HEK293 (cell line): Measurements from ENCODE around the gene FASLG.

Experiments used
- CTCF ChIA-PET: fragments of 350-600 bp; formaldehyde crosslinking; extraction: SDS; loops from one replicate; lab custom pipeline; 2021; ENCODE audit warnings: antibody characterized with exemption; lab: Yijun Ruan, JAX
- POLR2A ChIA-PET: fragments of 300-600 bp; formaldehyde crosslinking; extraction: SDS; loops from one replicate; lab custom pipeline; 2020; ENCODE audit warnings: antibody characterized with exemption, inconsistent platforms; lab: Yijun Ruan, JAX
- H3K27ac ChIP-seq: fragments of 200-500 bp; sonication (Bioruptor generic); 2 replicates; pipeline ENCODE4 v1.5.1; 2014; ENCODE audit warnings: low read depth, low read length, control low read depth, inconsistent platforms; ENCODE audit errors: extremely low read depth
- H3K36me3 ChIP-seq, 2 experiments: fragments of 200-500 bp in 1 of 2; sonication (Bioruptor generic) in 1 of 2; 1 replicate in 1 of 2; 2 replicates in 1 of 2; pipeline ENCODE4 v1.5.1; 2014 to 2017; ENCODE audit warnings: inconsistent platforms in 2 of 2, low read length in 2 of 2; ENCODE audit not compliant: control insufficient read depth in 2 of 2, insufficient read depth in 1 of 2
- H3K4me1 ChIP-seq: fragments of 200-500 bp; sonication (Bioruptor generic); 2 replicates; pipeline ENCODE4 v1.5.1; 2014; ENCODE audit warnings: mild to moderate bottlenecking, low read length, inconsistent platforms; ENCODE audit not compliant: control insufficient read depth, insufficient read depth
- H3K4me3 ChIP-seq: 2 replicates; pipeline ENCODE4 v1.5.1; 2011; ENCODE audit warnings: low read depth, mild to moderate bottlenecking, control low read depth, low read length, moderate library complexity
- H3K9me3 ChIP-seq: fragments of 200-500 bp; sonication (Bioruptor generic); 2 replicates; pipeline ENCODE4 v1.5.1; 2014; ENCODE audit warnings: low read depth, low read length, inconsistent platforms; ENCODE audit not compliant: control insufficient read depth, insufficient read depth
- AEBP2 ChIP-seq: fragments of 450-650 bp; formaldehyde crosslinking; IDR thresholded peaks from 2 replicates; pipeline ENCODE4 v1.5.1; 2016; ENCODE audit warnings: missing biosample characterization, missing genetic modification characterization, borderline replicate concordance
- GLIS2 ChIP-seq: fragments of 450-650 bp; formaldehyde crosslinking; IDR thresholded peaks from 2 replicates; pipeline ENCODE4 v1.5.1; 2016; ENCODE audit warnings: missing biosample characterization, missing genetic modification characterization
- KLF16 ChIP-seq: fragments of 450-650 bp; formaldehyde crosslinking; IDR thresholded peaks from 2 replicates; pipeline ENCODE4 v1.5.1; 2017; ENCODE audit warnings: missing biosample characterization, missing genetic modification characterization
- ZNF16 ChIP-seq: fragments of 450-650 bp; formaldehyde crosslinking; IDR thresholded peaks from 2 replicates; pipeline ENCODE4 v1.5.1; 2016; ENCODE audit warnings: low read depth, missing biosample characterization, missing genetic modification characterization
- ZNF174 ChIP-seq: fragments of 450-650 bp; formaldehyde crosslinking; IDR thresholded peaks from 2 replicates; pipeline ENCODE4 v1.5.0; 2017; ENCODE audit warnings: missing biosample characterization, mild to moderate bottlenecking, missing genetic modification characterization
- ZNF18 ChIP-seq: fragments of 450-650 bp; formaldehyde crosslinking; IDR thresholded peaks from 2 replicates; pipeline ENCODE4 v1.5.1; 2016; ENCODE audit warnings: missing biosample characterization, missing genetic modification characterization
- ZNF19 ChIP-seq: fragments of 450-650 bp; formaldehyde crosslinking; IDR thresholded peaks from 2 replicates; pipeline ENCODE4; 2016; ENCODE audit warnings: missing biosample characterization, missing genetic modification characterization, low read depth
- ZNF211 ChIP-seq: fragments of 450-650 bp; formaldehyde crosslinking; IDR thresholded peaks from 2 replicates; pipeline ENCODE4 v1.5.1; 2016; ENCODE audit warnings: low read depth, missing biosample characterization, missing genetic modification characterization
- ZNF23 ChIP-seq: fragments of 450-650 bp; formaldehyde crosslinking; IDR thresholded peaks from 2 replicates; pipeline ENCODE4 v1.5.1; 2016; ENCODE audit warnings: missing biosample characterization, missing genetic modification characterization, borderline replicate concordance
- ZNF266 ChIP-seq: fragments of 450-650 bp; formaldehyde crosslinking; IDR thresholded peaks from 2 replicates; pipeline ENCODE4 v1.5.1; 2016; ENCODE audit warnings: missing biosample characterization, missing genetic modification characterization, low read depth
- ZNF324 ChIP-seq: fragments of 450-650 bp; formaldehyde crosslinking; IDR thresholded peaks from 2 replicates; pipeline ENCODE4 v1.5.1; 2016; ENCODE audit warnings: missing biosample characterization, missing genetic modification characterization
- ZNF596 ChIP-seq: fragments of 450-650 bp; IDR thresholded peaks from 2 replicates; pipeline ENCODE4 v1.5.0; 2018; ENCODE audit warnings: missing biosample characterization, mild to moderate bottlenecking, missing genetic modification characterization, moderate library complexity
- ZNF785 ChIP-seq: fragments of 450-650 bp; formaldehyde crosslinking; IDR thresholded peaks from 2 replicates; pipeline ENCODE4 v1.5.1; 2016; ENCODE audit warnings: missing biosample characterization, missing genetic modification characterization
- ZSCAN16 ChIP-seq: fragments of 450-650 bp; formaldehyde crosslinking; IDR thresholded peaks from 2 replicates; pipeline ENCODE4 v1.5.1; 2016; ENCODE audit warnings: missing biosample characterization, missing genetic modification characterization
- ZSCAN18 ChIP-seq: fragments of 450-650 bp; formaldehyde crosslinking; IDR thresholded peaks from 2 replicates; pipeline ENCODE4 v1.5.1; 2016; ENCODE audit warnings: missing biosample characterization, missing genetic modification characterization
- TF ChIP-seq, protein P1 (sequence below): fragments of 450-650 bp; formaldehyde crosslinking; IDR thresholded peaks from 2 replicates; pipeline ENCODE4 v1.5.1; 2016; ENCODE audit warnings: missing biosample characterization, missing genetic modification characterization
- TF ChIP-seq, protein P2 (sequence below): IDR thresholded peaks from 2 replicates; pipeline ENCODE4 v1.6.1; 2011; ENCODE audit warnings: mild to moderate bottlenecking, low read depth, low read length, borderline replicate concordance
- TF ChIP-seq, protein P3 (sequence below): fragments of 450-650 bp; formaldehyde crosslinking; IDR thresholded peaks from 2 replicates; pipeline ENCODE4; 2016; ENCODE audit warnings: missing biosample characterization, missing genetic modification characterization
- TF ChIP-seq, protein P4 (sequence below): fragments of 450-650 bp; formaldehyde crosslinking; IDR thresholded peaks from 2 replicates; pipeline ENCODE4 v1.5.1; 2017; ENCODE audit warnings: missing biosample characterization, missing genetic modification characterization

FASLG gene

DNA sequence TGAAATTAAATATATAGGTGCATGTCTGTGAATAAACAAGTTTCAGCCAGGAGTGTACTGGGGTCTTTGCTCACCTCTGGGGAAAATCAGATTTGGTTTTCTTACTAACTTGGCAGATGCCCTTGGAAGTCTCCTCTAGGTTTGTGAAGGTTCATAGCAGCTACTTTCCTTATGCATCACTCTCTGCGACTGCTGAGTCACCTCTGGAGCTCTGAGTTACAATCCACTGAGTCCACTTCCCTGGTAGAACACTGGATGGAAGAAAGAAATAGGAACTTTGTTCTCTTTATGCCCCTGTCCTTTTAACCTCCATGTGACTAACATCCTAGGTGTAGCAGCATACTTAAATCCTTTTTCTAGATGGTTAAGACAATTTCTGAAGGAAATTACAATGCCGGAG lies 4.4 kb upstream of the FASLG start (continued):
- TF ChIP-seq, protein P1, sequence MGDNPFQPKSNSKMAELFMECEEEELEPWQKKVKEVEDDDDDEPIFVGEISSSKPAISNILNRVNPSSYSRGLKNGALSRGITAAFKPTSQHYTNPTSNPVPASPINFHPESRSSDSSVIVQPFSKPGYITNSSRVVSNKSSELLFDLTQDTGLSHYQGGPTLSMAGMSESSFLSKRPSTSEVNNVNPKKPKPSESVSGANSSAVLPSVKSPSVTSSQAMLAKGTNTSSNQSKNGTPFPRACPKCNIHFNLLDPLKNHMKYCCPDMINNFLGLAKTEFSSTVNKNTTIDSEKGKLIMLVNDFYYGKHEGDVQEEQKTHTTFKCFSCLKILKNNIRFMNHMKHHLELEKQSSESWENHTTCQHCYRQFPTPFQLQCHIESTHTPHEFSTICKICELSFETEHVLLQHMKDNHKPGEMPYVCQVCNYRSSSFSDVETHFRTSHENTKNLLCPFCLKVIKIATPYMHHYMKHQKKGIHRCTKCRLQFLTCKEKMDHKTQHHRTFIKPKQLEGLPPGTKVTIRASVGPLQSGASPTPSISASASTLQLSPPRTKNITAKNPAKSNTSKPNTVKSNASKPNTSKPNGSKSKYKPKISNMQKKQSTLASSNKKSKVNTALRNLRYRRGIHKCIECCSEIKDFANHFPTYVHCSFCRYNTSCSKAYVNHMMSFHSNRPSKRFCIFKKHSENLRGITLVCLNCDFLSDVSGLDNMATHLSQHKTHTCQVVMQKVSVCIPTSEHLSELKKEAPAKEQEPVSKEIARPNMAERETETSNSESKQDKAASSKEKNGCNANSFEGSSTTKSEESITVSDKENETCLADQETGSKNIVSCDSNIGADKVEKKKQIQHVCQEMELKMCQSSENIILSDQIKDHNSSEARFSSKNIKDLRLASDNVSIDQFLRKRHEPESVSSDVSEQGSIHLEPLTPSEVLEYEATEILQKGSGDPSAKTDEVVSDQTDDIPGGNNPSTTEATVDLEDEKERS (tag by site-specific recombination), result no peak
- TF ChIP-seq, protein P2, sequence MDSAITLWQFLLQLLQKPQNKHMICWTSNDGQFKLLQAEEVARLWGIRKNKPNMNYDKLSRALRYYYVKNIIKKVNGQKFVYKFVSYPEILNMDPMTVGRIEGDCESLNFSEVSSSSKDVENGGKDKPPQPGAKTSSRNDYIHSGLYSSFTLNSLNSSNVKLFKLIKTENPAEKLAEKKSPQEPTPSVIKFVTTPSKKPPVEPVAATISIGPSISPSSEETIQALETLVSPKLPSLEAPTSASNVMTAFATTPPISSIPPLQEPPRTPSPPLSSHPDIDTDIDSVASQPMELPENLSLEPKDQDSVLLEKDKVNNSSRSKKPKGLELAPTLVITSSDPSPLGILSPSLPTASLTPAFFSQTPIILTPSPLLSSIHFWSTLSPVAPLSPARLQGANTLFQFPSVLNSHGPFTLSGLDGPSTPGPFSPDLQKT, result no peak
- TF ChIP-seq, protein P3, sequence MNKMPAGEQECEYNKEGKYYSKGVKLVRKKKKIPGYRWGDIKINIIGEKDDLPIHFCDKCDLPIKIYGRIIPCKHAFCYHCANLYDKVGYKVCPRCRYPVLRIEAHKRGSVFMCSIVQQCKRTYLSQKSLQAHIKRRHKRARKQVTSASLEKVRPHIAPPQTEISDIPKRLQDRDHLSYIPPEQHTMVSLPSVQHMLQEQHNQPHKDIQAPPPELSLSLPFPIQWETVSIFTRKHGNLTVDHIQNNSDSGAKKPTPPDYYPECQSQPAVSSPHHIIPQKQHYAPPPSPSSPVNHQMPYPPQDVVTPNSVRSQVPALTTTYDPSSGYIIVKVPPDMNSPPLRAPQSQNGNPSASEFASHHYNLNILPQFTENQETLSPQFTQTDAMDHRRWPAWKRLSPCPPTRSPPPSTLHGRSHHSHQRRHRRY, result no peak
- TF ChIP-seq ZSCAN16, result no peak

DNA sequence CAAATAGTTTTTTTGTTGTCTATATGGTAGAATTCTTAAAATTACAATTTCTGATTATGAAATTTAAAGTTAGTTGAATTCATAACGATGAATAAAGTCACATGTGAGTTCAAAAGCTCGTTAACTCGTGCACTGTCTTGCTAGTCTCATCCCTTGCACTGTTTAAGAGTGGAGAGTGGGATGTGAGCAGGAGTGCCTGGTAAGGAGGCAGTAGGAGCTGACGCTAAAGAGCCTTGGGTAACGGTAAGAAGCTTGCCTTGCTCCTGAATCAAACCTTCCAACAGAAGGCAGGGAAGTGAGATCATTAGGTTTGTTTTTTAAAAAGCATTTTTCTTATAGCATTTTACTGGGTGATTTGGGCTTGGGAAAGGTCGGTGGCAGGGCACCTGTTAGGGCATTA lies 2.3 kb upstream of the FASLG start:
- CTCF ChIA-PET, result no interaction called here
- H3K27ac ChIP-seq, result no peak overlapping the region
- H3K4me3 ChIP-seq, result no peak overlapping the region
- POLR2A ChIA-PET, result no interaction called here
- no peaks in the 10 kb centered on the region for H3K9me3 ChIP-seq
- no peaks in the 10 kb centered on the region for H3K4me1 ChIP-seq
- no peaks in the 10 kb centered on the region for H3K36me3 ChIP-seq
- TF ChIP-seq, protein P4, sequence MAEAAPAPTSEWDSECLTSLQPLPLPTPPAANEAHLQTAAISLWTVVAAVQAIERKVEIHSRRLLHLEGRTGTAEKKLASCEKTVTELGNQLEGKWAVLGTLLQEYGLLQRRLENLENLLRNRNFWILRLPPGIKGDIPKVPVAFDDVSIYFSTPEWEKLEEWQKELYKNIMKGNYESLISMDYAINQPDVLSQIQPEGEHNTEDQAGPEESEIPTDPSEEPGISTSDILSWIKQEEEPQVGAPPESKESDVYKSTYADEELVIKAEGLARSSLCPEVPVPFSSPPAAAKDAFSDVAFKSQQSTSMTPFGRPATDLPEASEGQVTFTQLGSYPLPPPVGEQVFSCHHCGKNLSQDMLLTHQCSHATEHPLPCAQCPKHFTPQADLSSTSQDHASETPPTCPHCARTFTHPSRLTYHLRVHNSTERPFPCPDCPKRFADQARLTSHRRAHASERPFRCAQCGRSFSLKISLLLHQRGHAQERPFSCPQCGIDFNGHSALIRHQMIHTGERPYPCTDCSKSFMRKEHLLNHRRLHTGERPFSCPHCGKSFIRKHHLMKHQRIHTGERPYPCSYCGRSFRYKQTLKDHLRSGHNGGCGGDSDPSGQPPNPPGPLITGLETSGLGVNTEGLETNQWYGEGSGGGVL (tag by site-specific recombination), result no peak
- no peak for TF ChIP-seq ZNF596
- TF ChIP-seq, protein P1 (tag by site-specific recombination), result no peak
- no peak for TF ChIP-seq AEBP2 (tag by site-specific recombination)
- no peak for TF ChIP-seq ZNF18 (tag by site-specific recombination)
- TF ChIP-seq ZNF16 (tag by site-specific recombination), result no peak
- TF ChIP-seq ZNF211 (tag by site-specific recombination), result no peak
- TF ChIP-seq ZSCAN18 (tag by site-specific recombination), result no peak
- TF ChIP-seq ZNF785 (tag by site-specific recombination), result no peak
- TF ChIP-seq GLIS2 (tag by site-specific recombination), result no peak
- TF ChIP-seq ZNF174, result no peak
- TF ChIP-seq ZNF19 (tag by site-specific recombination), result no peak
- no peak for TF ChIP-seq ZNF324 (tag by site-specific recombination)
- no peak for TF ChIP-seq ZNF23 (tag by site-specific recombination)
- no peak for TF ChIP-seq ZNF266 (tag by site-specific recombination)
- no peak for TF ChIP-seq KLF16
